ENCODE measurements around the gene ZNF100.

- TF ChIP-seq, protein P1, sequence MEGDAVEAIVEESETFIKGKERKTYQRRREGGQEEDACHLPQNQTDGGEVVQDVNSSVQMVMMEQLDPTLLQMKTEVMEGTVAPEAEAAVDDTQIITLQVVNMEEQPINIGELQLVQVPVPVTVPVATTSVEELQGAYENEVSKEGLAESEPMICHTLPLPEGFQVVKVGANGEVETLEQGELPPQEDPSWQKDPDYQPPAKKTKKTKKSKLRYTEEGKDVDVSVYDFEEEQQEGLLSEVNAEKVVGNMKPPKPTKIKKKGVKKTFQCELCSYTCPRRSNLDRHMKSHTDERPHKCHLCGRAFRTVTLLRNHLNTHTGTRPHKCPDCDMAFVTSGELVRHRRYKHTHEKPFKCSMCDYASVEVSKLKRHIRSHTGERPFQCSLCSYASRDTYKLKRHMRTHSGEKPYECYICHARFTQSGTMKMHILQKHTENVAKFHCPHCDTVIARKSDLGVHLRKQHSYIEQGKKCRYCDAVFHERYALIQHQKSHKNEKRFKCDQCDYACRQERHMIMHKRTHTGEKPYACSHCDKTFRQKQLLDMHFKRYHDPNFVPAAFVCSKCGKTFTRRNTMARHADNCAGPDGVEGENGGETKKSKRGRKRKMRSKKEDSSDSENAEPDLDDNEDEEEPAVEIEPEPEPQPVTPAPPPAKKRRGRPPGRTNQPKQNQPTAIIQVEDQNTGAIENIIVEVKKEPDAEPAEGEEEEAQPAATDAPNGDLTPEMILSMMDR (IDR thresholded peaks at IDR 0.05) = no peak
- TF ChIP-seq POLR2A (IDR thresholded peaks at IDR 0.05) = no peak
- no peak for TF ChIP-seq EP300 (IDR thresholded peaks at IDR 0.05)
These were observed 16.0 kb downstream of the ZNF100 start for GRCh38 chr19:21751384-21751783.

All from stomach (tissue), 4 donors.